HCT116 (cell line): Measurements from ENCODE around the gene LCE7A. TPM values are rescaled to one million over a fixed set of nuclear protein-coding genes. Genes with fewer than 3 reads are reported as not detected.

Experiments
- ATAC-seq: fragments of 200-7000 bp; cut with Tn5 transposase; 2 replicates; pipeline ENCODE4 v1.9.1; 2020; ENCODE audit warnings: mild to moderate bottlenecking, moderate library complexity
- BruUV-seq: library from RNA; stranded (reverse); fragments of 400-500 nt; replicated peaks from 2 replicates; lab custom pipeline; 2021; lab: Mats Ljungman, UMichigan
- CTCF ChIA-PET: fragments of 300-600 bp; sonication (Branson Sonifier 250); formaldehyde crosslinking; loops from one replicate; lab custom pipeline; 2021; ENCODE audit warnings: antibody characterized with exemption; lab: Charles Lee
- POLR2A ChIA-PET: fragments of 300-600, 350-600 bp; sonication (Branson Sonifier 250); formaldehyde crosslinking; loops from one replicate; lab custom pipeline; 2021; ENCODE audit warnings: antibody characterized with exemption; lab: Charles Lee
- RAD21 ChIA-PET, 2 experiments: fragments of 300-600 bp; sonication (Branson Sonifier 250); formaldehyde crosslinking; loops; one replicate each; lab custom pipeline; 2023; ENCODE audit warnings: low total read pairs in 2 of 2; ENCODE audit not compliant: uncharacterized antibody in 2 of 2, unreplicated experiment in 2 of 2, low non-redundant PET in 1 of 2; lab: Charles Lee
- DNase-seq: peaks from one replicate; pipeline ENCODE4 v3.0.0-alpha.2; 2010; ENCODE audit warnings: low read depth, low spot score
- H2AFZ ChIP-seq: fragments of 200-600 bp; shearing (Covaris generic), sonication (generic); 2 replicates; pipeline ENCODE4 v1.6.1; 2017; ENCODE audit warnings: low read depth, mixed run types, mixed read lengths, antibody characterized with exemption, low read length; ENCODE audit not compliant: poor library complexity, severe bottlenecking
- H3K27ac ChIP-seq: 2 replicates; pipeline ENCODE4 v1.5.1; 2012; ENCODE audit warnings: low read depth, low read length
- H3K27me3 ChIP-seq: fragments of 200-600 bp; sonication (generic); 2 replicates; pipeline ENCODE4 v1.6.1; 2016; ENCODE audit warnings: mixed run types, low read length, mixed read lengths; ENCODE audit not compliant: insufficient read depth
- H3K36me3 ChIP-seq, 2 experiments: fragments of 200-500 bp in 1 of 2; fragments of 200-600 bp in 1 of 2; sonication (Bioruptor generic) in 1 of 2; sonication (generic) in 1 of 2; 2 replicates each; pipeline versions ENCODE4 v1.5.1 to v1.6.1; 2014 to 2016; ENCODE audit warnings: low read length in 2 of 2, inconsistent platforms in 1 of 2, mixed read lengths in 1 of 2, mixed run types in 1 of 2; ENCODE audit not compliant: insufficient read depth in 2 of 2, control insufficient read depth in 1 of 2
- H3K4me1 ChIP-seq, 2 experiments: fragments of 200-600 bp in 1 of 2; sonication (generic) in 1 of 2; 2 replicates each; pipeline versions ENCODE4 v1.5.1 to v1.6.1; 2012 to 2017; ENCODE audit warnings: low read length in 2 of 2, inconsistent platforms in 1 of 2, mild to moderate bottlenecking in 1 of 2, mixed read lengths in 1 of 2, mixed run types in 1 of 2, moderate library complexity in 1 of 2; ENCODE audit not compliant: insufficient read depth in 2 of 2, control insufficient read depth in 1 of 2
- H3K4me2 ChIP-seq: fragments of 200-600 bp; sonication (generic); 2 replicates; pipeline ENCODE4 v1.6.1; 2017; ENCODE audit warnings: mixed run types, low read length, mixed read lengths
- H3K4me3 ChIP-seq, 2 experiments: fragments of 200-600 bp in 1 of 2; sonication (generic) in 1 of 2; replicated peaks in 1 of 2; 2 replicates each; pipeline ENCODE4 v1.5.1; 2011 to 2016; ENCODE audit warnings: low read length in 2 of 2, control low read depth in 1 of 2, low read depth in 1 of 2, mild to moderate bottlenecking in 1 of 2, mixed read lengths in 1 of 2, mixed run types in 1 of 2
- H3K79me2 ChIP-seq: fragments of 200-600 bp; sonication (generic); 2 replicates; pipeline ENCODE4 v1.6.1; 2017; ENCODE audit warnings: mild to moderate bottlenecking, mixed run types, low read length, moderate library complexity, mixed read lengths; ENCODE audit not compliant: insufficient read depth
- H3K9ac ChIP-seq: fragments of 200-600 bp; sonication (generic); 2 replicates; pipeline ENCODE4 v1.6.1; 2016; ENCODE audit warnings: low read length, mixed read lengths
- H3K9me2 ChIP-seq: fragments of 200-600 bp; sonication (generic), shearing (Covaris generic); 2 replicates; pipeline ENCODE4 v1.6.1; 2017; ENCODE audit warnings: mixed run types, mild to moderate bottlenecking, moderate library complexity; ENCODE audit not compliant: insufficient read depth
- H3K9me3 ChIP-seq, 2 experiments: fragments of 200-500 bp in 1 of 2; fragments of 200-600 bp in 1 of 2; sonication (Bioruptor generic) in 1 of 2; sonication (generic) in 1 of 2; 2 replicates each; pipeline ENCODE4 v1.6.1; 2014 to 2017; ENCODE audit warnings: low read length in 2 of 2, mixed read lengths in 2 of 2, inconsistent platforms in 1 of 2, low read depth in 1 of 2, mild to moderate bottlenecking in 1 of 2, mixed run types in 1 of 2, moderate library complexity in 1 of 2; ENCODE audit not compliant: control insufficient read depth in 1 of 2, insufficient read depth in 1 of 2
- H4K20me1 ChIP-seq: fragments of 200-600 bp; sonication (generic), shearing (Covaris generic); 2 replicates; pipeline ENCODE4 v1.6.1; 2017; ENCODE audit warnings: mixed run types, mild to moderate bottlenecking, moderate library complexity; ENCODE audit not compliant: insufficient read depth
- CTCF ChIP-seq, 3 experiments: fragments of 200-600 bp in 1 of 3; sonication (generic) in 1 of 3; IDR thresholded peaks in 2 of 3; conservative IDR thresholded peaks in 1 of 3; 2 replicates each; pipeline ENCODE4 v1.5.1; 2012 to 2017; ENCODE audit warnings: low read depth in 2 of 3, low read length in 2 of 3, antibody characterized with exemption in 1 of 3, borderline replicate concordance in 1 of 3, control low read depth in 1 of 3, mild to moderate bottlenecking in 1 of 3, mixed read lengths in 1 of 3, mixed run types in 1 of 3, moderate library complexity in 1 of 3; ENCODE audit not compliant: insufficient read depth in 1 of 3
- JUND ChIP-seq: IDR thresholded peaks from 2 replicates; pipeline ENCODE4 v1.6.1; 2012
- MAX ChIP-seq: IDR thresholded peaks from 2 replicates; pipeline ENCODE4 v1.6.1; 2012
- SRF ChIP-seq: IDR thresholded peaks from 2 replicates; pipeline ENCODE4 v1.6.1; 2012; ENCODE audit warnings: low read depth
- ZBTB33 ChIP-seq: IDR thresholded peaks from 2 replicates; pipeline ENCODE4 v1.6.1; 2011; ENCODE audit warnings: mild to moderate bottlenecking, low read length, moderate library complexity; ENCODE audit not compliant: insufficient replicate concordance; ENCODE audit errors: extremely low read depth
- intact Hi-C: fragments of 100-400 bp; cut with micrococcal nuclease; formaldehyde crosslinking; loops from 2 replicates; pipeline ENCODE4 v1.10.0; 2022
- total RNA-seq: library from RNA; stranded (reverse); gene quantifications from one replicate; pipeline ENCODE4 v1.2.1, GENCODE V29; 2021; ENCODE audit not compliant: unreplicated experiment

LCE7A gene
- total RNA-seq, 1 experiment from 2014 or later, result not detected

GRCh38 chr1:152866321-152866720, 6.5 kb downstream of the LCE7A start:
- Histone ChIP-seq H3K27ac (no peak overlapping the region), H3K27me3 (peaks cover 12% of the 10 kb centered on the region; the same call in 1 of the 2 replicates), H3K36me3 (no peaks in the 10 kb centered on the region), H2AFZ (no peak overlapping the region), H3K4me3 (no peak overlapping the region), H4K20me1 (no peaks in the 10 kb centered on the region; the same call in 1 of the 2 replicates), H3K79me2 (no peaks in the 10 kb centered on the region), H3K4me2 (no peak overlapping the region), H3K9ac (no peak overlapping the region), H3K9me2 (no peaks in the 10 kb centered on the region), H3K4me1 (no peaks in the 10 kb centered on the region), H3K9me3 (no peaks in the 10 kb centered on the region)
- ChIA-PET CTCF (interaction anchor here (0.9 kb wide), 1 partner anchor 327 kb away, joined by 6 read pairs; no protein-coding TSS in a partner anchor), RAD21 (no interaction called here), POLR2A (no interaction called here)
- DNase-seq (no peak), ATAC-seq (no peak)
- BruUV-seq, result no TSS peak
- intact Hi-C loops, result no loop called here
- TF ChIP-seq MAX (no peak), SRF (no peak), CTCF (IDR thresholded peaks at IDR 0.05 in 2 of 3, conservative IDR thresholded peaks at IDR 0.05 in 1 of 3; ENCODE audit: borderline replicate concordance in 1 of 3, insufficient read depth in 1 of 3, low read depth in 2 of 3, low read length in 2 of 3) (no peak), JUND (no peak), ZBTB33 (no peak)
